Coronary artery (tissue), 2 donors: Measurements from ENCODE around the gene KRTAP12-1.
"Not testable (repeated sequence)": the region's sequence is repeated elsewhere in the genome, so short reads cannot be mapped to it uniquely, and the experiment has no call there.

Experiments
- DNase-seq: peaks from one replicate; pipeline ENCODE4 v3.0.0-alpha.2; 2017; ENCODE audit warnings: low spot score
- H3K27ac ChIP-seq, 2 donors: fragments of 200-600 bp; sonication (generic); one replicate each; pipeline ENCODE4 v1.5.1; 2016 to 2019
- H3K4me3 ChIP-seq: fragments of 200-600 bp; sonication (generic); 2 replicates; pipeline ENCODE4 v1.5.1; 2016; ENCODE audit warnings: mild to moderate bottlenecking, moderate library complexity
- TF ChIP-seq, protein P1 (sequence below): fragments of 200-600 bp; sonication (generic); IDR thresholded peaks from one replicate; pipeline ENCODE4 v1.5.1; 2019; ENCODE audit warnings: antibody characterized with exemption

Gene KRTAP12-1

DNA sequence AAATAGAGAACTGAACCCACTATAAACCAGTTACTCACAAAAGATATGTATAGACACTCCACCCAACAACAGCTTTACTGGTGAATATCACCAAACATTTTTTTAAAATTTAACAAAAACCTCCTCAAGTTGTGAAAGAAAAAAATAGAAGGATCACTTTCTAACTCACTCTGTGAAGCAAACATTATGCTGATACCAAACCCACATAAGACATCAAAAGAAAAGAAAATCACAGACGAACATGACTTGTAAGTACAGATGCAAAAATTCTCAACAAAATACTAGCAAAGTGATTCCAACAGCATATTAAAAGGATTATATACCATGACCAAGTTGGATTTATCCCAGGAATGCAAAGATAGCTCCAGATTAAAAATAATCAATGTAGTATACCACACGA, 9.7 kb upstream of the KRTAP12-1 start:
- DNase-seq, result no peak
- TF ChIP-seq, protein P1, sequence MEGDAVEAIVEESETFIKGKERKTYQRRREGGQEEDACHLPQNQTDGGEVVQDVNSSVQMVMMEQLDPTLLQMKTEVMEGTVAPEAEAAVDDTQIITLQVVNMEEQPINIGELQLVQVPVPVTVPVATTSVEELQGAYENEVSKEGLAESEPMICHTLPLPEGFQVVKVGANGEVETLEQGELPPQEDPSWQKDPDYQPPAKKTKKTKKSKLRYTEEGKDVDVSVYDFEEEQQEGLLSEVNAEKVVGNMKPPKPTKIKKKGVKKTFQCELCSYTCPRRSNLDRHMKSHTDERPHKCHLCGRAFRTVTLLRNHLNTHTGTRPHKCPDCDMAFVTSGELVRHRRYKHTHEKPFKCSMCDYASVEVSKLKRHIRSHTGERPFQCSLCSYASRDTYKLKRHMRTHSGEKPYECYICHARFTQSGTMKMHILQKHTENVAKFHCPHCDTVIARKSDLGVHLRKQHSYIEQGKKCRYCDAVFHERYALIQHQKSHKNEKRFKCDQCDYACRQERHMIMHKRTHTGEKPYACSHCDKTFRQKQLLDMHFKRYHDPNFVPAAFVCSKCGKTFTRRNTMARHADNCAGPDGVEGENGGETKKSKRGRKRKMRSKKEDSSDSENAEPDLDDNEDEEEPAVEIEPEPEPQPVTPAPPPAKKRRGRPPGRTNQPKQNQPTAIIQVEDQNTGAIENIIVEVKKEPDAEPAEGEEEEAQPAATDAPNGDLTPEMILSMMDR, result no peak
- Histone ChIP-seq H3K4me3 (no peak overlapping the region), H3K27ac (no peak overlapping the region)

DNA sequence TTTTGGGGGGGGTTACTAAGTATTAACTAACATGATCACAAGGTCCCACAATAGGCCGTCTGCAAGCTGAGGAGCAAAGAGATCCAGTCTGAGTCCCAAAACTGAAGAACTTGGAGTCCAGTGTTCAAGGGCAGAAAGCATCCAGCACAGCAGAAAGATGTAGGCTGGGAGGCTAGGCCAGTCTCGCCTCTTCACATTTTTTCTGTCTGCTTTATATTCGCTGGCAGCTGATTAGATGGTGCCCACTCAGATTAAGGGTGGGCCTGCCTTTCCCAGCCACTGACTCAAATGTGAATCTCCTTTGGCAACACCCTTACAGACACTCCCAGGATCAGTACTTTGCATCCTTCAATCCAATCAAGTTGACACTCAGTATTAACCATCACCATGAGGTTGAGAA, 7.8 kb upstream of the KRTAP12-1 start:
- H3K4me3 ChIP-seq, DNase-seq, H3K27ac ChIP-seq: not testable (repeated sequence)

DNA sequence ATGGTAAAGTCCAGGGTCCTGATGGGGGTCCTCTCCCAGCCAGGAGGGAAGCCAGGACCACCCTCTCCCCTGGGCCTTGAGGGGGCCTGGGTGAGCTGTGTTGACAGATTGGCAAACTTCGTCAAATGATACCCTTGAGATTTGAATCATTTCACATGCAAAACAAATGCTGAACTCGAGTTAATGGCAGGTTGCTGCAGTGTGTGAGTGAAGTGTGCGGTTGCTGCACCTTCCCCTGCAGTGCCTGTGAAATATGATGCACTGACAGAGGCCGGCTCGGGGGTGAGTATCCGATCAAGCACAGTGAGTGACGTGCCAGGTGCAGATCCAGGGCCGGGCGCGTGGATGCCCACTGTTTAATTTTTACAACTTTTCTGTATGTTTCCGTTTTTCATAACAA, 5.7 kb upstream of the KRTAP12-1 start:
- Histone ChIP-seq H3K27ac (no peak overlapping the region), H3K4me3 (no peak overlapping the region)
- DNase-seq, result no peak
- TF ChIP-seq, protein P1, result no peak

DNA sequence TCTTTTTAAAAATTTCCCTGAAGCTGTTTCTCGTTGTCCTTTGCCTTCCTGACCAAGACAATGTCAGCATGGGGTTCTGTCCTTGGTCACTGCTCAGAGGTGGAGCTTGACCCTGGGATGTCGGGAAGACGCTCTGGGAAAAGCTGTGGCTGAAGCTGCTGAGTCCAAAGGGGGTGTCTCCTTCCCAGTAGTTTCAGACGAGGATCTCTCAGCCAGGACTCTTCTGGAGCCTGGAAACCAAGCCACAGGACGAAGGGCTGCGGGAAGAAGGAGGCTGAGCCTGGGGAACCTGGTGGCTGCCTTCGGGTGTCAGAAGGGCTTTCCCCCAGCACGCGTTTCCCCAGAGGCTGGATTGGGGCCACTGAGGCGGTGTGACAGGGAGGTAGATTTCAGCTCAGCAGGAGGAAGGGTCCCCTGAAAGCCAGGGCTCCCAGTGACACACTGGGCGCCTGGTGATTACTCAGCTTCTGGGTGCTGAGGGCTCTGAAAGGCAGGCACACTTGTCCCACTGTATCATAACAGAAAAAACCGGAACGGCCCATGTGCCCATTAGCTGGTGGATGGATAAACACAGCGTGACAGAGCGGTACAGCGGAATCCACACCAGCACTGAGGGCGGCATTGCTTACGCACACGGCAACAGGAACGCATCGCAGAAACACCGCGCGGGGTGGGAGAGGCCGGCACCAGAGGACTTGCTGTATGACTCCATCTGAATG, 5.0 kb upstream of the KRTAP12-1 start:
- DNase-seq, result no peak
- Histone ChIP-seq H3K27ac (no peak overlapping the region), H3K4me3 (no peak overlapping the region)
- TF ChIP-seq, protein P1, result no peak

DNA sequence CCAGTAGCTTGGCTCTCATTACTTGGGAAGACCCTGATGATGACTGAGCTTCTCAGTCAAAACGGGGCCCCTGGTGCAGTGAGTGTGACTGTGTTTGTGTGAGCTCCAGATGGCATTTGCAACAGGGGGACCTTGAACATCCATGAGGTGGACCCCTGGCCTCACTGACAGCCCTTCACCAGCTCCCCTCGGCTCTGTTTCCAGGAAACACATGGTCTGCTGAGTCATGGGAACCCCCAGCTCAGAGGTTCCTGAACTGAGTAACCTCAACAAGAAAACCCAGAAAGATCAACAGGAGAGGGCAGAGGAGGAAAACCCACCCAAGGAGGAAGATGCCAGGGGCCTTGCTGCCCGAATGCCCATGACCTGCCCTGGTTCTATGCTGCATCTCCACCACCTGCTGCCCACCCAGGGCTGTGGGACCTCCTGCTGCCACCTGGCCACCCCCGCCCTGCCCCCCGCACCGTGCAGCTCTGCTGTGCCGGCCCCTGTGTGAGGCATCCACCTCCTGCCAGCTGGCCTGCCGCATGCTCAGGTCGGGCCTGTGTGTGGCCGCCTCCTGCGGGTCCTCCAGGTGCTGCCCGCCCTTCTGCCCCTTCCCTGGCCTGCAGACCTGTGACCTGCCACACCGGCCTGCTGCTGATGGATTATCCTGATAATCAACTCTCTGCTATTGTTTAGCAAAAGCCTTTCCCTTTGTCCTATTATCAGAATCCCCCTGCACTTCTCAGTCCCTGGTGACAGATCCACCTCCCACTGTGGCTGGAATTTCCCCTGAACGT, 4.2 kb upstream of the KRTAP12-1 start:
- TF ChIP-seq, protein P1, result no peak
- no peak overlapping the region for H3K27ac ChIP-seq
- H3K4me3 ChIP-seq, result no peak overlapping the region
- peak; percentile 47 for DNase-seq

DNA sequence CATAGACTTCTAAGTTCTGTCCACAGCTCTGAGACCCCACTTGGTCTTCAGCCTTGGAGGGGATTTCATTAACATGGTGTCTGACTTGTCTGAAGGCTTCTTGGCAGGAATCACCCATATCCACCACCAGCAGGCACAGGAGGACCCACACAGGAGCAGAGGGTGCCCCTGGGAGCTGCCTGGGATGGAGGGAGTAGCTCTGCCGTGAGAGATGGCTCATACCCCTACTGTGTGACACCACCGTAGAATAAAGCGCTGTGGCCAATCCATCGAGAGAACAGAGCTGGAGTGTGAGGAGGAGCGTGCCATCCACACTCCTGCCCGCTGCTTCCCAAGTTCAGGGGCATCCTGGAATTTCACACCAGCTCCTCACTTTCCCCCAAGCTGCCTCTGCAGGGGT, 3.1 kb upstream of the KRTAP12-1 start:
- not testable (repeated sequence) for H3K4me3 ChIP-seq, H3K27ac ChIP-seq
- peak; percentile 45 for DNase-seq

DNA sequence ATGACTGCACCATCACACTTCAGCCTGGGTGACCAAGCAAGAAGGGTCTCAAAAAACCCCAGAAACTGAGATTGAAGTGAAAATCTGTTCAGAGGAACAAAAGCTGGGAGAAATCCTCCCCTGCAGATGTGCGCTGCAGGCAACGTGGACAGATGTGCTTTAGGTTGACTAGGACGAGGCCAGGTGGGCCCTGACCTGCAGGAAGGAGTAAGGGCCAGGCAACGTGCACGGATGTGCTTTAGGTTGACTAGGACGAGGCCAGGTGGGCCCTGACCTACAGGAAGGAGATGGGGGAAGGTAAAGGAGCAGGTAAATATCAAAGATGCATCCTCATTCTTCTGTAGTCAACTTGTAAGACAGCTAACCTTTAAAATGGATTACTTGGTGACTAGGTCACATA, 2.5 kb upstream of the KRTAP12-1 start:
- DNase-seq, result peak; percentile 64
- no peak overlapping the region for H3K27ac ChIP-seq
- no peak overlapping the region for H3K4me3 ChIP-seq
- TF ChIP-seq, protein P1, result no peak

DNA sequence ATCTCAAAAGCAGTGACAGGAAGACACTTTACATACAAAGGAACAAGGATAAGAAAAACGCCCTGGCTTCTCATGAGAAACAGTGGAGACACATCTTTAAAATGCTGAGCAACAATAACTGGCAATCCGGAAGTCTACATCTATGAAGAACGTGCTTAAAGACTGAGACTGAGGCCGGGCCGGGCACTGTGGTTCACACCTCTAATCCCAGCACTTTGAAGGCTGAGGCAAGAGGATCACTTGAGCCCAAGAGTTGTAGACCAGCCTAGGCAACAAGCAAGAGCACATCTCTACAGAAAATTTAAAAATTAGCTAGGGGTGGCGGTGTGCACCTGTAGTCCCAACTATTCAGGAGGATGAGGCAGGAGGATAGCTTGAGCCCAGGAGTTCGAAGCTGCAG, 2.1 kb upstream of the KRTAP12-1 start:
- Histone ChIP-seq H3K27ac (no peak overlapping the region), H3K4me3 (no peak overlapping the region)
- DNase-seq, result no peak
- TF ChIP-seq, protein P1, result no peak
